Neural progenitor cell (in vitro differentiated cells): ENCODE measurements around the gene DIS3L. TPM values are rescaled to one million over a fixed set of nuclear protein-coding genes. Genes with fewer than 3 reads are reported as not detected.
"Not testable (repeated sequence)": the region's sequence is repeated elsewhere in the genome, so short reads cannot be mapped to it uniquely, and the experiment has no call there.

Source experiments
- DNase-seq: peaks from one replicate; pipeline ENCODE4 v3.0.0-alpha.2; 2016; ENCODE audit warnings: low spot score
- H2AFZ ChIP-seq: fragments of 200-600 bp; sonication (generic); replicated peaks from 2 replicates; pipeline ENCODE4 v1.6.1; 2016; ENCODE audit warnings: antibody characterized with exemption
- H3F3A ChIP-seq: fragments of 200-600 bp; sonication (generic); 2 replicates; pipeline ENCODE4 v1.6.1; 2016; ENCODE audit warnings: antibody characterized with exemption, low read depth
- H3K27ac ChIP-seq: fragments of 200-600 bp; sonication (generic); 2 replicates; pipeline ENCODE4 v1.5.1; 2016; ENCODE audit warnings: mild to moderate bottlenecking
- H3K27me3 ChIP-seq: fragments of 200-600 bp; sonication (generic); 2 replicates; pipeline ENCODE4 v1.6.1; 2016; ENCODE audit warnings: mild to moderate bottlenecking, moderate library complexity
- H3K36me3 ChIP-seq: fragments of 200-600 bp; sonication (generic); 2 replicates; pipeline ENCODE4 v1.5.1; 2016
- H3K4me1 ChIP-seq: fragments of 200-600 bp; sonication (generic); 2 replicates; pipeline ENCODE4 v1.6.1; 2016; ENCODE audit warnings: mixed run types
- H3K4me2 ChIP-seq: fragments of 200-600 bp; sonication (generic); 2 replicates; pipeline ENCODE4 v1.6.1; 2016
- H3K4me3 ChIP-seq: fragments of 200-600 bp; sonication (generic); 2 replicates; pipeline ENCODE4 v1.5.1; 2016
- H3K79me2 ChIP-seq: fragments of 200-600 bp; sonication (generic); 2 replicates; pipeline ENCODE4 v1.6.1; 2016; ENCODE audit warnings: low read depth
- H3K9ac ChIP-seq: fragments of 200-600 bp; sonication (generic); 2 replicates; pipeline ENCODE4 v1.6.1; 2016
- H3K9me3 ChIP-seq: fragments of 200-600 bp; sonication (generic); 2 replicates; pipeline ENCODE4 v1.5.1; 2016; ENCODE audit warnings: low read depth
- H4K20me1 ChIP-seq: fragments of 200-600 bp; sonication (generic); 2 replicates; pipeline ENCODE4 v1.6.1; 2016; ENCODE audit warnings: low read depth
- H3K27ac Mint-ChIP-seq: 3 replicates; pipeline ENCODE4 v1.8.0; 2021; ENCODE audit warnings: mixed read lengths
- H3K27me3 Mint-ChIP-seq: 2 replicates; pipeline ENCODE4 v1.8.0; 2022; ENCODE audit warnings: low read depth, mild to moderate bottlenecking, inconsistent platforms, moderate library complexity, mixed read lengths; ENCODE audit not compliant: insufficient read depth
- H3K36me3 Mint-ChIP-seq: 3 replicates; pipeline ENCODE4 v1.8.0; 2021; ENCODE audit warnings: mixed read lengths
- H3K4me1 Mint-ChIP-seq: 3 replicates; pipeline ENCODE4 v1.8.0; 2021; ENCODE audit warnings: mixed read lengths
- H3K4me3 Mint-ChIP-seq: 3 replicates; pipeline ENCODE4 v1.8.0; 2021; ENCODE audit warnings: mild to moderate bottlenecking, moderate library complexity, mixed read lengths
- H3K9me3 Mint-ChIP-seq: 3 replicates; pipeline ENCODE4 v1.8.0; 2020; ENCODE audit warnings: mixed read lengths
- CTCF ChIP-seq: fragments of 200-600 bp; sonication (generic); IDR thresholded peaks from 2 replicates; pipeline ENCODE4 v1.5.1; 2017; ENCODE audit warnings: antibody characterized with exemption, mild to moderate bottlenecking
- EZH2 ChIP-seq: fragments of 200-600 bp; sonication (generic); IDR thresholded peaks from 2 replicates; pipeline ENCODE4 v1.6.1; 2017; ENCODE audit warnings: antibody characterized with exemption, mild to moderate bottlenecking, moderate library complexity
- EZH2phosphoT487 ChIP-seq: fragments of 200-600 bp; sonication (generic); IDR thresholded peaks from 2 replicates; pipeline ENCODE4 v1.6.1; 2017; ENCODE audit warnings: antibody characterized with exemption
- total RNA-seq: library from RNA; depleted of rRNA; stranded (reverse); fragments of >200 nt; gene quantifications from 2 replicates; pipeline ENCODE4 v1.2.3, GENCODE V29; 2015; ENCODE audit warnings: low replicate concordance

The DIS3L gene
- total RNA-seq, 1 donor from 2014 or later = 53.8 TPM

- TF ChIP-seq EZH2phosphoT487 (no peak), EZH2 (no peak), CTCF (no peak)
- Mint-ChIP-seq H3K36me3 (no peaks in the 10 kb centered on the region), H3K27me3 (no peaks in the 10 kb centered on the region), H3K4me3 (no peak overlapping the region), H3K4me1 (peaks cover 3% of the 10 kb centered on the region), H3K9me3 (peaks cover 3% of the 10 kb centered on the region), H3K27ac (peak overlapping the region; percentile 82)
- Histone ChIP-seq H3K9me3 (no peaks in the 10 kb centered on the region), H3F3A (peaks cover 3% of the 10 kb centered on the region), H3K9ac (no peak overlapping the region), H3K27ac (no peak overlapping the region), H3K4me2 (no peak overlapping the region), H3K27me3 (no peaks in the 10 kb centered on the region), H3K36me3 (no peaks in the 10 kb centered on the region), H2AFZ (peak overlapping the region; percentile 19), H3K79me2 (no peaks in the 10 kb centered on the region), H3K4me1 (no peaks in the 10 kb centered on the region), H3K4me3 (no peak overlapping the region), H4K20me1 (no peaks in the 10 kb centered on the region)
- DNase-seq = no peak
Measured at GRCh38 chr15:66369773-66370651, 76.6 kb downstream of the DIS3L start.

GRCh38 chr15:66374179-66374578, 80.8 kb downstream of the DIS3L start:
- no peaks in the 10 kb centered on the region for H3K4me1 ChIP-seq
- H3F3A ChIP-seq = peaks cover 3% of the 10 kb centered on the region
- Mint-ChIP-seq H3K36me3 (no peaks in the 10 kb centered on the region), H3K4me3 (no peak overlapping the region), H3K27ac (no peak overlapping the region), H3K27me3 (no peaks in the 10 kb centered on the region), H3K9me3 (peaks cover 3% of the 10 kb centered on the region), H3K4me1 (peaks cover 3% of the 10 kb centered on the region)
- no peak overlapping the region for H3K4me3 ChIP-seq
- no peaks in the 10 kb centered on the region for H3K36me3 ChIP-seq
- H3K9ac ChIP-seq = no peak overlapping the region
- no peak for DNase-seq
- H4K20me1 ChIP-seq = no peaks in the 10 kb centered on the region
- H3K27me3 ChIP-seq = no peaks in the 10 kb centered on the region
- no peak overlapping the region for H2AFZ ChIP-seq
- H3K27ac ChIP-seq = no peak overlapping the region
- H3K79me2 ChIP-seq = no peaks in the 10 kb centered on the region
- no peak overlapping the region for H3K4me2 ChIP-seq
- no peak for TF ChIP-seq EZH2
- no peak for TF ChIP-seq EZH2phosphoT487
- TF ChIP-seq CTCF = no peak
- H3K9me3 ChIP-seq = no peaks in the 10 kb centered on the region

- Mint-ChIP-seq H3K27ac (peak overlapping the region; percentile 30), H3K27me3 (no peaks in the 10 kb centered on the region), H3K9me3 (peaks cover 3% of the 10 kb centered on the region), H3K4me1 (no peaks in the 10 kb centered on the region), H3K36me3 (no peaks in the 10 kb centered on the region), H3K4me3 (no peak overlapping the region)
- no peak for DNase-seq
- H3K4me2 ChIP-seq = no peak overlapping the region
- no peak overlapping the region for H2AFZ ChIP-seq
- H3K4me3 ChIP-seq = no peak overlapping the region
- no peaks in the 10 kb centered on the region for H3K9me3 ChIP-seq
- no peak for TF ChIP-seq EZH2
- no peak for TF ChIP-seq EZH2phosphoT487
- no peak for TF ChIP-seq CTCF
- H3K9ac ChIP-seq = no peak overlapping the region
- H3K27me3 ChIP-seq = no peaks in the 10 kb centered on the region
- no peaks in the 10 kb centered on the region for H3K4me1 ChIP-seq
- no peaks in the 10 kb centered on the region for H3K36me3 ChIP-seq
- H3K79me2 ChIP-seq = no peaks in the 10 kb centered on the region
- no peaks in the 10 kb centered on the region for H3F3A ChIP-seq
- no peak overlapping the region for H3K27ac ChIP-seq
- no peaks in the 10 kb centered on the region for H4K20me1 ChIP-seq
Measured at GRCh38 chr15:66378814-66379430, 85.6 kb downstream of the DIS3L start.

GRCh38 chr15:66381376-66381775, 88.0 kb downstream of the DIS3L start:
- not testable (repeated sequence) for H3K4me1 ChIP-seq, H3K36me3 ChIP-seq, H3K4me2 ChIP-seq, H2AFZ ChIP-seq, DNase-seq, H3K4me1 Mint-ChIP-seq, H3K9me3 ChIP-seq, H3K79me2 ChIP-seq, H3K27me3 ChIP-seq, H3K4me3 ChIP-seq, H3K9me3 Mint-ChIP-seq, H3K27ac ChIP-seq, H3K4me3 Mint-ChIP-seq, H3K36me3 Mint-ChIP-seq, H3K9ac ChIP-seq, H3F3A ChIP-seq, H3K27me3 Mint-ChIP-seq, H3K27ac Mint-ChIP-seq, H4K20me1 ChIP-seq
